Brain microvascular endothelial cell (primary cell): Measurements from ENCODE around the gene SLC12A6.

Experiments used
- DNase-seq: peaks from one replicate; pipeline ENCODE4 v3.0.0-alpha.2; 2020
- H3K27ac ChIP-seq: fragments of 250-450 bp; sonication (Bioruptor Pico); 2 replicates; pipeline ENCODE4 v1.5.1; 2020; ENCODE audit warnings: mild to moderate bottlenecking, moderate library complexity
- H3K27me3 ChIP-seq: fragments of 250-450 bp; sonication (Bioruptor Pico); replicated peaks from 2 replicates; pipeline ENCODE4 v1.5.1; 2020; ENCODE audit warnings: mild to moderate bottlenecking
- H3K36me3 ChIP-seq: fragments of 250-450 bp; sonication (Bioruptor Pico); replicated peaks from 2 replicates; pipeline ENCODE4 v1.5.1; 2020; ENCODE audit warnings: mild to moderate bottlenecking
- H3K4me3 ChIP-seq: 2 replicates; pipeline ENCODE4 v1.5.1; 2011; ENCODE audit warnings: low read depth, mild to moderate bottlenecking, control low read depth, low read length, moderate library complexity
- CTCF ChIP-seq: IDR thresholded peaks from 2 replicates; pipeline ENCODE4 v1.5.1; 2011; ENCODE audit warnings: low read depth, mild to moderate bottlenecking, moderate library complexity, low read length, control low read depth, inconsistent platforms; ENCODE audit errors: missing control alignments
- in situ Hi-C: cut with HindIII; loops from 2 replicates; pipeline ENCODE4 v1.10.0; 2017; ENCODE audit warnings: low sequenced_read_pairs, low pct_ligation_motif_present

The SLC12A6 gene

DNA sequence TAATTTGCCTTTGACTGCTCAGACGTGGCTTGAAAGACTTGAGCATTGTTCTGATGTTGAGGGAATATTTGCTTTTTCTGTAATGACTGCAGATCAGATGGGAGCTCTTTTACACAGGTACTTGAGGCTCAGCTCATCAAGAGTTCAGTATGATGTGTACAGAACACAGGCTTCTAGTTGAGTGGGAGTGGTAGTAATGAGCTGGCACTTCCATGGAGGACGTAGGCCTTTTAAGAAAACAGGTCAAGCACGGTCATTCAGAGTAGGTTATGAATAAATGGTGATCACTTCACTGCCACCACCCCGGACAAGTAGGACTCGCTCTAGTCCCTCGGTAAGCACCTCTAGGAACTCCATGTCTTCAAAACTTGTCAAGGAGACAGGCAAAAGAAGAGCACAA is 104.0 kb downstream of the SLC12A6 start:
- no peak for DNase-seq
- H3K27me3 ChIP-seq = no peaks in the 10 kb centered on the region
- no peak overlapping the region for H3K27ac ChIP-seq
- H3K36me3 ChIP-seq = peaks cover 36% of the 10 kb centered on the region
- H3K4me3 ChIP-seq = no peak overlapping the region
- TF ChIP-seq CTCF = no peak
- in situ Hi-C loops = loop anchor here (25.0 kb wide), 1 partner anchor 104 kb away; the partner anchor contains the start of genes NOP10, NUTM1 and SLC12A6

- in situ Hi-C loops = no loop called here
- Histone ChIP-seq H3K27ac (peak overlapping the region; percentile 76), H3K27me3 (no peaks in the 10 kb centered on the region), H3K36me3 (peaks cover 5% of the 10 kb centered on the region), H3K4me3 (peak overlapping the region; percentile 100)
- TF ChIP-seq CTCF = no peak
- no peak for DNase-seq
These were observed 113.5 kb downstream of the SLC12A6 start for GRCh38 chr15:34223904-34224596.

GRCh38 chr15:34217587-34218225 is 119.9 kb downstream of the SLC12A6 start:
- Histone ChIP-seq H3K27ac (no peak overlapping the region), H3K4me3 (no peak overlapping the region), H3K36me3 (no peaks in the 10 kb centered on the region), H3K27me3 (no peaks in the 10 kb centered on the region)
- no peak for TF ChIP-seq CTCF
- DNase-seq = peak; percentile 35
- in situ Hi-C loops = no loop called here

GRCh38 chr15:34216527-34217270 is 120.9 kb downstream of the SLC12A6 start:
- H3K27me3 ChIP-seq = no peaks in the 10 kb centered on the region
- DNase-seq = no peak
- H3K27ac ChIP-seq = no peak overlapping the region
- TF ChIP-seq CTCF = no peak
- no peak overlapping the region for H3K4me3 ChIP-seq
- in situ Hi-C loops = no loop called here
- no peaks in the 10 kb centered on the region for H3K36me3 ChIP-seq

GRCh38 chr15:34214135-34214534 is 123.4 kb downstream of the SLC12A6 start:
- in situ Hi-C loops = no loop called here
- no peak for DNase-seq

More at GRCh38 chr15:34214135-34214534, 123.4 kb downstream of the SLC12A6 start:
- Histone ChIP-seq H3K36me3 (no peaks in the 10 kb centered on the region), H3K27me3 (no peaks in the 10 kb centered on the region), H3K27ac (no peak overlapping the region), H3K4me3 (no peak overlapping the region)
- no peak for TF ChIP-seq CTCF
